GM18502 (cell line): ENCODE measurements around the gene ITPR2.
"Not testable (repeated sequence)": the region's sequence is repeated elsewhere in the genome, so short reads cannot be mapped to it uniquely, and the experiment has no call there.

Source experiments
- ATAC-seq: cut with Tn5 transposase; IDR thresholded peaks from one replicate; pipeline ENCODE4 v1.9.1; 2021; ENCODE audit warnings: mild to moderate bottlenecking; ENCODE audit not compliant: unreplicated experiment, poor library complexity

ITPR2 gene

GRCh38 chr12:26688344-26688904 is 144.6 kb downstream of the ITPR2 start:
- ATAC-seq, result no peak

GRCh38 chr12:26686408-26686807 is 146.6 kb downstream of the ITPR2 start:
- no peak for ATAC-seq

- ATAC-seq, result no peak
Observed at GRCh38 chr12:26684101-26684500, 148.9 kb downstream of the ITPR2 start.

GRCh38 chr12:26683443-26683842 is 149.6 kb downstream of the ITPR2 start:
- no peak for ATAC-seq

- no peak for ATAC-seq
Observed at GRCh38 chr12:26680727-26681455, 152.1 kb downstream of the ITPR2 start.

GRCh38 chr12:26678697-26679660 is 154.0 kb downstream of the ITPR2 start:
- no peak for ATAC-seq

GRCh38 chr12:26671487-26671886 is 161.5 kb downstream of the ITPR2 start:
- ATAC-seq, result not testable (repeated sequence)

GRCh38 chr12:26668847-26669246 is 164.1 kb downstream of the ITPR2 start:
- ATAC-seq, result no peak

- ATAC-seq, result no peak
Observed at GRCh38 chr12:26668230-26668629, 164.8 kb downstream of the ITPR2 start.

- no peak for ATAC-seq
Observed at GRCh38 chr12:26666286-26666685, 166.7 kb downstream of the ITPR2 start.

GRCh38 chr12:26661399-26661798 is 171.6 kb downstream of the ITPR2 start:
- ATAC-seq, result no peak

GRCh38 chr12:26659930-26660329 is 173.1 kb downstream of the ITPR2 start:
- ATAC-seq, result no peak

- ATAC-seq, result no peak
Observed at GRCh38 chr12:26658991-26659390, 174.0 kb downstream of the ITPR2 start.

- no peak for ATAC-seq
Observed at GRCh38 chr12:26654623-26655022, 178.4 kb downstream of the ITPR2 start.

GRCh38 chr12:26651566-26652188 is 181.3 kb downstream of the ITPR2 start:
- no peak for ATAC-seq

GRCh38 chr12:26651036-26651435 is 182.0 kb downstream of the ITPR2 start:
- no peak for ATAC-seq

GRCh38 chr12:26648999-26649398 is 184.0 kb downstream of the ITPR2 start:
- no peak for ATAC-seq

- no peak for ATAC-seq
Observed at GRCh38 chr12:26648584-26648983, 184.4 kb downstream of the ITPR2 start.

GRCh38 chr12:26648066-26648465 is 184.9 kb downstream of the ITPR2 start:
- ATAC-seq, result no peak

GRCh38 chr12:26647088-26647487 is 185.9 kb downstream of the ITPR2 start:
- ATAC-seq, result no peak

GRCh38 chr12:26646571-26646970 is 186.4 kb downstream of the ITPR2 start:
- ATAC-seq, result no peak
